Immature natural killer cell (primary cell): ENCODE data around the gene CEACAM19. TPM values are rescaled to one million over a fixed set of nuclear protein-coding genes. Genes with fewer than 3 reads are reported as not detected.

Experiments
- DNase-seq, 3 donors: peaks; one replicate each; pipeline ENCODE4 v3.0.0; 2022; ENCODE audit warnings: mixed read lengths in 1 of 3
- H3K27ac Mint-ChIP-seq, 6 donors: one replicate each; pipeline ENCODE4 v1.8.0; 2020; ENCODE audit warnings: mixed read lengths in 6 of 6, mild to moderate bottlenecking in 5 of 6, inconsistent platforms in 4 of 6, moderate library complexity in 3 of 6
- H3K27me3 Mint-ChIP-seq, 3 donors: one replicate each; pipeline ENCODE4 v1.8.0; 2020 to 2021; ENCODE audit warnings: low read depth in 3 of 3, mild to moderate bottlenecking in 3 of 3, mixed read lengths in 3 of 3, moderate library complexity in 3 of 3, inconsistent platforms in 1 of 3
- H3K36me3 Mint-ChIP-seq, 3 donors: one replicate each; pipeline ENCODE4 v1.8.0; 2020; ENCODE audit warnings: mixed read lengths in 3 of 3, inconsistent platforms in 2 of 3, mild to moderate bottlenecking in 2 of 3
- H3K4me1 Mint-ChIP-seq, 2 donors: one replicate each; pipeline ENCODE4 v1.8.0; 2020; ENCODE audit warnings: inconsistent platforms in 2 of 2, mild to moderate bottlenecking in 2 of 2, mixed read lengths in 2 of 2, moderate library complexity in 1 of 2
- H3K4me3 Mint-ChIP-seq, 5 donors: one replicate each; pipeline ENCODE4 v1.8.0; 2020; ENCODE audit warnings: mild to moderate bottlenecking in 5 of 5, mixed read lengths in 5 of 5, inconsistent platforms in 3 of 5, moderate library complexity in 3 of 5
- H3K9me3 Mint-ChIP-seq, 6 donors: one replicate each; pipeline ENCODE4 v1.8.0; 2020; ENCODE audit warnings: mild to moderate bottlenecking in 6 of 6, mixed read lengths in 6 of 6, inconsistent platforms in 4 of 6, moderate library complexity in 3 of 6
- polyA plus RNA-seq, 3 donors: library from polyadenylated mRNA; unstranded; fragments of 300-500 nt; fragmentation: Illumina TruSeq; gene quantifications; one replicate each; pipeline ENCODE4 v1.2.3, GENCODE V29; 2021

CEACAM19 gene
- polyA plus RNA-seq, 3 donors from 2014 or later: 0.22 TPM; not detected in 2

- H3K4me1 Mint-ChIP-seq: peaks cover 7 to 12% of the 10 kb centered on the region in 2 donors
- H3K36me3 Mint-ChIP-seq: peaks cover 0 to 3% (median 0%) of the 10 kb centered on the region in 3 donors
- peaks cover 2 to 4% (median 3%) of the 10 kb centered on the region in 3 donors for H3K27me3 Mint-ChIP-seq
- no peak for DNase-seq
- no peak overlapping the region for H3K27ac Mint-ChIP-seq
- no peak overlapping the region for H3K4me3 Mint-ChIP-seq
- H3K9me3 Mint-ChIP-seq: no peaks in the 10 kb centered on the region
Observed at GRCh38 chr19:44687888-44688287, 16.6 kb downstream of the CEACAM19 start.

DNA sequence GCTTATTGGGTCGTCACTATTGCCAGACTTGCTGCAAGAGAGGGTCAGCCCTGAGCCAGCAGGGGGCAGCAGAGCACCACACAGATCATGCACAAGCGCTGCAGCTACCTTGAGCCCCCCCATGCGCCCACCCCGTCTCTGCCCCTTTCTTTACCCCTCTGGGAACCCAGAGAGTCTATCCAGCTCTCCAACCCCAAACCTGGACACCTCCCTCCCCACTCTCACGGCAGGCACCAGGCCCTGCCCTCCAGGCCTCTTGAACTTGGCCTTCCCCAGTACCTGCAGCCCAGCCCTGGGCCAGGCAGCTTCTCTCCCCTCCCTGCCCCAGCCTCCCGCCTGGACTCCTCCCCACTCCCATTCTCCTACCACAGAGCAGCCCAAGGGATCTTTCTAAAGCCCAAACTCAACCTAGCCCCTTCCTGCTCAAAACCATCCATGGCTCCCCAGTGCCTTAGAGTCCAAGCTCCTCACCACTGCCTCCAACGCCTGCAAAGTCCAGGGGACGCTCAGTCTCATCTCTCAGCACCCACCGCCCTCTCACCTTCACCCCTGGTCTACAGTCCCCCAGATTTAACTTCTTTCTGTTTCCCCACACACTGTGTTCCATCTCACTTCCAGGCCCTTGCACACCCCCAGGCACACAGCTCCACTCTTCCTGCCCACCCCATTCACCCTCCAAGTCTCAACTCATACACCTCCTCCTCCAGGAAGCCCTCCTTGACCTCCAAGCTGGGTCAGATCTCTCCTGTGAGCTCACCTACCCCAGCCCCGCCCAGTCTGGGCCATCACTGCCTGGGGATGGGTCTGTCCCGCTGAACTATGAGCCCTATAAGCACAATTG lies 18.2 kb downstream of the CEACAM19 start:
- peak; percentile 55 to 63 (median 63) for DNase-seq
- Mint-ChIP-seq H3K4me3 (no peak overlapping the region), H3K27ac (no peak overlapping the region)

DNA sequence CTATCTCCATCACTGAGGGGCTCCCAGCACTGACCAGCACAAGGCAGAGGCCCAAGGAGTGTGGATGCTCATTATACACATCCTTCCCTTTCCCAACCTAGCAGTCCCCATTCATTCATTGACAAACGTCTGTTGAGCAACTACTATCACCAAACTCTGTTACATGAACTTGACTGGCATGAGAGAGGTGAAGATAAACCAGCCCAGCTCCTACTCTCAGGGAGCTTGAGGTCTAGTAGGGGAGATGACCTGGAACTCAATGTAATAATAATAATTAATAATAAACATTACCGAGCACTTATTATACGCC lies 18.8 kb downstream of the CEACAM19 start:
- H3K27me3 Mint-ChIP-seq: peaks cover 0 to 4% (median 3%) of the 10 kb centered on the region in 3 donors
- no peaks in the 10 kb centered on the region for H3K36me3 Mint-ChIP-seq
- H3K4me3 Mint-ChIP-seq: no peak overlapping the region
- no peaks in the 10 kb centered on the region for H3K9me3 Mint-ChIP-seq
- peaks cover 7 to 13% of the 10 kb centered on the region in 2 donors for H3K4me1 Mint-ChIP-seq
- DNase-seq: no peak
- no peak overlapping the region for H3K27ac Mint-ChIP-seq

More for the DNA sequence above, 18.2 kb downstream of the CEACAM19 start:
- H3K4me1 Mint-ChIP-seq: peaks cover 7 to 13% of the 10 kb centered on the region in 2 donors
- no peaks in the 10 kb centered on the region for H3K9me3 Mint-ChIP-seq
- H3K36me3 Mint-ChIP-seq: no peaks in the 10 kb centered on the region
- peaks cover 2 to 4% (median 3%) of the 10 kb centered on the region in 3 donors for H3K27me3 Mint-ChIP-seq

DNA sequence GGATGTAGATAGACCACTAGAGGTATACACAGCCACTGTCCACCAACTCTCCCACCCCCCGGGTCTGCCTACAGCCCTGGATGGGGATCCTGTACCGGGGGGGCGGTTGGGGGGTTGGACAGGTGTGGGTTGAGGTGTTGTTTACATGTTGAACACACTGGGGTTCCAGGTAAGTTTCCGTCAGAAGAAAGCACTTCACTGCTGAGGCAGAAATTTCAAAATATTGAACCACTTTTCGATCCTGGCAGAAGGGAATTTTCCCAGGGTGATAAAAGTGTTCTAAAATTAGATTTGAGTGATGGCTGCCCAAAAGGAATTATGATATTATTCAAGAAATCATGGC lies 21.1 kb downstream of the CEACAM19 start:
- H3K27ac Mint-ChIP-seq: peak overlapping the region in 4 of 6 donors; percentile 53 to 90 (median 68)
- H3K4me3 Mint-ChIP-seq: peak overlapping the region in 1 of 5 donors; percentile 20
- no peaks in the 10 kb centered on the region for H3K36me3 Mint-ChIP-seq
- no peaks in the 10 kb centered on the region for H3K9me3 Mint-ChIP-seq
- DNase-seq: no peak
- peaks cover 3 to 6% (median 4%) of the 10 kb centered on the region in 3 donors for H3K27me3 Mint-ChIP-seq
- H3K4me1 Mint-ChIP-seq: peaks cover 7 to 13% of the 10 kb centered on the region in 2 donors

GRCh38 chr19:44694184-44694579 lies 22.9 kb downstream of the CEACAM19 start:
- peaks cover 2 to 11% (median 6%) of the 10 kb centered on the region in 3 donors for H3K27me3 Mint-ChIP-seq
- no peak overlapping the region for H3K27ac Mint-ChIP-seq
- DNase-seq: no peak
- peaks cover 5 to 13% of the 10 kb centered on the region in 2 donors for H3K4me1 Mint-ChIP-seq
- no peaks in the 10 kb centered on the region for H3K36me3 Mint-ChIP-seq
- H3K4me3 Mint-ChIP-seq: no peak overlapping the region
- no peaks in the 10 kb centered on the region for H3K9me3 Mint-ChIP-seq

DNA sequence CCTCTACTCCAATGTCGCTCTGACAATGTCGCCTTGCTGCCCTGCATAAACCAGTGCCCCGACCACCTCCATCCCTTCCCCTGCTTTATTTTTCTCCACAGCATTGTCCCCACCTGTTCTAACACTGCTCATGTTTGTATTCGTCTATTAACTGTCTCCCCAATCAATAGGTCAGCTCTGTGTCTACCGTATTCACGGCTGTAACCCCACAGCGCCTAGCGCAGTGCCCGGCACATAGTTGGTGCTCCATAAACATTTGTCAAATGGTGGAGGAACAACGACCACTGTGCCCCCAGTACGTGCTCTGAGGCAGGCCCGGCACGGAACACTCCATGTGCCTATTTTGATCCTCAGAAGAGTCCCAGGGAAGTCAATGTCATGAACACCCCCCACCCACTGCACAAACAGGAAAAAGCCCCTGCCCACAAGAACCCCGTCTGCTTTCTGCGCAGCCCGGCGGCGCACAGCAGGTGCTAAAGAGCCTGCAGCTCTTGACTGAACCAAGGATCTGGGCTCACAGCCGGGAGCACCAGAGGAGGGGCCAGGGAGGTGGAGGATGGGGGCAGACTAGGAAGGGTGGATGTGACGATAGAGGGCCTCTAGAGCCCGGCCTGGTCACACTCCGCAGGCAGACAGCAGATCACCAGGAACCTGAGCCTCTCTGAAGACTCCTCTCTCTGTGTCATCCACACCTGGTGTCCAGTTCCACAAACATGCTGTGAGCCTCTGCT lies 25.8 kb downstream of the CEACAM19 start:
- Mint-ChIP-seq H3K27me3 (peaks cover 3 to 9% (median 6%) of the 10 kb centered on the region in 3 donors), H3K36me3 (no peaks in the 10 kb centered on the region), H3K4me1 (peaks cover 2 to 9% of the 10 kb centered on the region in 2 donors), H3K4me3 (no peak overlapping the region), H3K9me3 (no peaks in the 10 kb centered on the region), H3K27ac (peak overlapping the region in 1 of 6 donors; percentile 45)
- DNase-seq: no peak

- no peak overlapping the region for H3K4me3 Mint-ChIP-seq
- H3K36me3 Mint-ChIP-seq: no peaks in the 10 kb centered on the region
- peaks cover 0 to 3% of the 10 kb centered on the region in 2 donors for H3K4me1 Mint-ChIP-seq
- peak overlapping the region in 2 of 6 donors; percentile 26 to 78 for H3K27ac Mint-ChIP-seq
- no peaks in the 10 kb centered on the region for H3K9me3 Mint-ChIP-seq
- peaks cover 3 to 8% (median 6%) of the 10 kb centered on the region in 3 donors for H3K27me3 Mint-ChIP-seq
- no peak for DNase-seq
Observed at GRCh38 chr19:44697670-44698034, 26.4 kb downstream of the CEACAM19 start.

DNA sequence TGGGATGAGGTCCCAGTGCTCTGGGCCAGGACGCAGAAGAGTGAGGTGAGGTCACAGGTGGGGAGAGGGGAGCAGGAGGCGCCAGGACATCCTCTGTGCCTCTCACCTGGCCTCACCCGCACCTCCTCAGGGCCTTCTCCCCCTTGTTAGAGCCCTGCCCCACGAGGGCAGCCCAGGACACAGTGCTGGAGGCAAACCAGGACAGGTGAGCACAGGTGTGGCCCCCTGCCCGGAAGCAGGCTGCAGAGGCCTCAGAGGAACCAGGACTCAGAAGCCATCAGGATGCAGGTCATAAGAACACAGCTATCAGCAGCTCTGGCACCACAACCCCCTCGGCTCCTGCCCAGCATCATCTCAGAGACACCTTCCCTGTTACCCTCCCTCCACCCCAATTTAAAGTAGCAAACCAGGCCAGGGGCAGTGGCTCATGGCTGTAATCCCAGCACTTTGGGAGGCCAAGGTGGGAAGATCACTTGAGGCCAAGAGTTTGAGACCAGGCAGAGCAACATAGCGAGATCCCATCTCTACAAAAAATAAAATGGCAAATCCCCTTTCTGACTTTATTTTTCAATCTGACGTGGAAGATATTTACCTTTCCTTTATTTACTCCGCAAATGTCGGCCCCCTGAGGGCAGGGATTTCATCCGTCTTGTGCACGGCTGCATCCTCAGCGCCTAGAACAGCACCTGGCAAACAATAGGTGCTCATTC lies 27.4 kb downstream of the CEACAM19 start, which contains the start of gene CEACAM16:
CEACAM16 (plus strand) TSS at position 660 of the 710 bp plus-strand sequence. CDS start 2,306 bp downstream, outside the sequence.
- Mint-ChIP-seq H3K9me3 (no peaks in the 10 kb centered on the region), H3K27me3 (peaks cover 3 to 8% (median 6%) of the 10 kb centered on the region in 3 donors), H3K36me3 (no peaks in the 10 kb centered on the region), H3K4me3 (no peak within 1 kb of the TSS), H3K4me1 (no peaks in the 10 kb centered on the region), H3K27ac (no peak within 1 kb of the TSS)
- DNase-seq: no peak

GRCh38 chr19:44700547-44700946 lies 29.3 kb downstream of the CEACAM19 start:
- DNase-seq: no peak
- no peaks in the 10 kb centered on the region for H3K4me1 Mint-ChIP-seq

DNA sequence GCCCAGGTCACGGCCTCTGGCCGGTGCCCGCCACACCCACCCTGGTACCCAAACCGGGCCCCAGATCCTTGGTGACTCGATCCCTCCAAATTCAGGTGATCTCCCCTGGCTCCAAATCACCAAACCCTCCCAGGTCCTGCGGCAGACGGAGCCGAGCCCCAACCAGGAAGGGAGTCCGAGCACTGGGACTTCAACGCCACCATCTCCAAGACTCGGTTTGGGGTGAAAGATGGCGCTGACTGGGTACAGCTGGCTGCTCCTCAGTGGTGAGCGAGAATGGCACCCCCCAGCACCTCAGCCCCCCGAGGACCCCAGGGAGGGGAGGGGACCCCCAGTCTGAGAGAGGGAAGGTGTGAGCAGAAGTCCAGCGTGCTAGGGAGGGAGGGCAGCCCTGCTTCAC lies 29.9 kb downstream of the CEACAM19 start:
- H3K4me1 Mint-ChIP-seq: no peaks in the 10 kb centered on the region
- no peaks in the 10 kb centered on the region for H3K9me3 Mint-ChIP-seq
- no peak for DNase-seq
- peaks cover 3 to 8% (median 6%) of the 10 kb centered on the region in 3 donors for H3K27me3 Mint-ChIP-seq
- no peak overlapping the region for H3K27ac Mint-ChIP-seq
- H3K36me3 Mint-ChIP-seq: no peaks in the 10 kb centered on the region
- H3K4me3 Mint-ChIP-seq: no peak overlapping the region

More at GRCh38 chr19:44700547-44700946, 29.3 kb downstream of the CEACAM19 start:
- no peak overlapping the region for H3K4me3 Mint-ChIP-seq
- H3K27ac Mint-ChIP-seq: no peak overlapping the region
- no peaks in the 10 kb centered on the region for H3K36me3 Mint-ChIP-seq
- H3K27me3 Mint-ChIP-seq: peaks cover 3 to 8% (median 6%) of the 10 kb centered on the region in 3 donors
- H3K9me3 Mint-ChIP-seq: no peaks in the 10 kb centered on the region

- peaks cover 0 to 5% (median 2%) of the 10 kb centered on the region in 3 donors for H3K27me3 Mint-ChIP-seq
- no peaks in the 10 kb centered on the region for H3K4me1 Mint-ChIP-seq
- H3K9me3 Mint-ChIP-seq: no peaks in the 10 kb centered on the region
- H3K27ac Mint-ChIP-seq: no peak overlapping the region
- DNase-seq: no peak
- H3K4me3 Mint-ChIP-seq: no peak overlapping the region
- H3K36me3 Mint-ChIP-seq: no peaks in the 10 kb centered on the region
Observed at GRCh38 chr19:44702551-44703176, 31.4 kb downstream of the CEACAM19 start.

- Mint-ChIP-seq H3K9me3 (no peaks in the 10 kb centered on the region), H3K4me1 (no peaks in the 10 kb centered on the region), H3K27me3 (peaks cover 0 to 2% (median 0%) of the 10 kb centered on the region in 3 donors), H3K4me3 (no peak overlapping the region), H3K27ac (no peak overlapping the region), H3K36me3 (no peaks in the 10 kb centered on the region)
- DNase-seq: no peak
Observed at GRCh38 chr19:44703336-44704078, 32.2 kb downstream of the CEACAM19 start.

DNA sequence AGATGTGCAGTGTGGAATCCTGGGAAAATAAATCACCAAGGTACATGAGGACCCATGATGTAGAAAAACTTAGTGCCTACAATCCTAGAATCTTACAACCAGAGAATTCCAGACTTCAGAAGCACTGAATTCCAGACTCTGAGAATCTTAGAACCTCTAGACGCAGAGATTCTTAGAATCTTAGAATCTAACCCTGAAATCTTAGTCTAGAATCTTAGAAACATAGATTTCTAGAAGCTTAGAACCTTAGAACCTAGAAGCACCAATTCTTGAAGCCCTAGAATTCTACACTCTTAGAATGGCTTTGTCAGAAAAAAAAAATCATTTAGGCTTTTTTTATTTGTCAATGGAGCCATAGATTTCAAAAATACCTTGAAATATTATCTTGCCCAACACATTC lies 33.7 kb downstream of the CEACAM19 start:
- H3K4me3 Mint-ChIP-seq: no peak overlapping the region
- no peaks in the 10 kb centered on the region for H3K36me3 Mint-ChIP-seq
- H3K27ac Mint-ChIP-seq: no peak overlapping the region
- no peak for DNase-seq
- H3K4me1 Mint-ChIP-seq: no peaks in the 10 kb centered on the region
- H3K9me3 Mint-ChIP-seq: no peaks in the 10 kb centered on the region
- H3K27me3 Mint-ChIP-seq: peaks cover 0 to 2% (median 0%) of the 10 kb centered on the region in 3 donors
